NCI-H2227 treated with DMSO at 0.1 percent for 48 hours (cell line): ENCODE results near the gene ZNF652.
"Not testable (repeated sequence)": the region's sequence is repeated elsewhere in the genome, so short reads cannot be mapped to it uniquely, and the experiment has no call there.

Experiments used
- DNase-seq: peaks from one replicate; lab custom pipeline; 2025; lab: John Stamatoyannopoulos, UW

The ZNF652 gene

GRCh38 chr17:49386373-49386772, 24.3 kb upstream of the ZNF652 start:
- no peak for DNase-seq

GRCh38 chr17:49384951-49385350, 22.9 kb upstream of the ZNF652 start:
- no peak for DNase-seq

- DNase-seq = no peak
Observed at GRCh38 chr17:49383060-49383459, 21.0 kb upstream of the ZNF652 start.

DNA sequence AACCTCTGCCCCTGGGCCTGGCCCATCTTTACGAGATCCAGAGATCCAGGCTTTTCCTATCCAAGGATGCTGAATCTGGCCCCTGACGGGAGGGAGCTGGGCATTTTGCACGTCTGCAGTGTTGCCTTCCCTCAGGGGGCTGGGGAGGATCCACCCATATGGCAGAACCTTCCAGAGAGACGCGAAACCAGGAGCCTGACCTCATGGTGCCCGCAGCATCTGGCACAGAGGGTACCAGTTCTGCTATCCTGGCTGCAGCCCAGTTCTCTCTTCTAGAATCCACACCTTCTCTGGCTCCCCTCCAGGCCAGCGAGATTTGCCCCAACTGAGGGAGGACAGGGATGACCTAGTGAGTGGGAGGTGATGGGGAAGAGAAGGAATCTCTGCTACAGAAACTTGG, 20.5 kb upstream of the ZNF652 start:
- no peak for DNase-seq

- DNase-seq = no peak
Observed at GRCh38 chr17:49381793-49382192, 19.7 kb upstream of the ZNF652 start.

DNA sequence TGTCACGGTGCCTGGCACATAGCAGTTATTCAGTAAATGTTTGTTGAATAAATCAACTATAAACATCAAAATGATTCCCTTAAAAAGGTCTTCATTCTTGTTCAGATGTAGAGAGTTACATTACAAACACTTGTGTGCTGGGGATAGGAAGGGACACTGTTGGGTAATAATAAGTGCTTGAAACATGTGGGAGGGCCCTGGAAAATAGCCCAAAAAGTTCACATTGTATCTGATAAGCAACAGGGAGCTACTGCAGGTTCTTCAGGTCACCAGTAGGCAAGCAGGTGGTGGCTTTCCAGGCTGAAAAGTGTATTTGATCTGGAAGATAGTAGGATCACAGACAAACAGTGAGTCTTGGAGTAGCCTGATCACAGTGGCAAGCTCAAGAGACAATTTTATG, 19.0 kb upstream of the ZNF652 start:
- no peak for DNase-seq

DNA sequence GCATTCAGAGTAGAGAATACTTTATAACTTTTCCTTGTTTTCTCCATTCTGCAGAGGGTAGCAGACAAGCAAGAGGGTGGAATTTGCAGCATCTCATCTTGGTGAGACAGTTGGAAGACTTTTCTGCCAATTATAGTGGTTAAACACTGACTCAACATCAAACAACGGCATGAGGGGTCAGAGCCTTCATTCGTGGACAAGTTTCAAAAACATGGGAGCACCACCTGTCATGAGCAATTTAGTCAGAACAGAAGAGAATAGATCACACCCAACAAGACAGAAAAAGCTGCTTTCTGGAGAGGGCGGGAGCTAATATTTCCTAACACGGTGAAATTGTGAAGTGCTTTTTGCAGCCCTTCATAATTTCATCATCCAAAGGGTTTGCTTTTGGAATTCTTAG, 17.9 kb upstream of the ZNF652 start:
- DNase-seq = no peak

DNA sequence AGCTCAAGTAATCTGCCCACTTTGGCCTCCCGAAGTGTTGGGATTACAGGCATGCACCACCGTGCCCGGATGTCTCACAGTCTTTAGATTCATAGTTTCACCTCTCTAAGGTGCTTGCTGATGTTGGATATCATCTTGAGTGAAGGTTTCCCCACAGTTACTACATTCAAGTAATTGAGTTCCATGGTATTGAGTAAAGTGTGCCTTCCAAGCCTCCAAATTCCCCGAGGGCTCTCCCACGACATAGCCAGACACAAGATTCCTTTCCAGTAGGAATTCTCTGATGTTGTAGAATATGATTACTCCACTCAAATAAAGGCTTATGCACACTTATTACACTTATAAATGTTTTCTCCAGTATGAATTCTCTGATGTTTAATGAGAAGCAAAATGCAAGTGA, 16.3 kb upstream of the ZNF652 start:
- DNase-seq = no peak

DNA sequence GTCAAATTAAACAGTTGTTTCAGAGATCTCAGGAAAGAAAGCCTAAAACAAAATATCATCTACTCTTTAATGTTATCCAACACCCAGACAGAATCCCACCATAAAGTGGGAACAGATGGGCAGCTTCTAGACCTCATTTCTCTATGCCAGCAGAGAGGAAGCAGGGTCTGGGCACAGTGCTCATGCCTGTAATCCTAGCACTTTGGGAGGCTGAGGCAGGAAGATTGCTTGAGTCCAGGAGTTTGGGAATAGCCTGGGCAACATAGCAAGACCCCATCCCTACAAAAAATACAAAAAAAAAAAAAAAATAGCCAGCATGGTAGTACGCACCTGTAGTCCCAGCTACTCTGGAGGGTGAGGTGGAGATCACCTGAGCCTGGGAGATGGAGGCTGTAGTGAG, 13.5 kb upstream of the ZNF652 start:
- no peak for DNase-seq

GRCh38 chr17:49373115-49373514, 11.1 kb upstream of the ZNF652 start:
- no peak for DNase-seq

GRCh38 chr17:49372425-49372824, 10.4 kb upstream of the ZNF652 start:
- no peak for DNase-seq

DNA sequence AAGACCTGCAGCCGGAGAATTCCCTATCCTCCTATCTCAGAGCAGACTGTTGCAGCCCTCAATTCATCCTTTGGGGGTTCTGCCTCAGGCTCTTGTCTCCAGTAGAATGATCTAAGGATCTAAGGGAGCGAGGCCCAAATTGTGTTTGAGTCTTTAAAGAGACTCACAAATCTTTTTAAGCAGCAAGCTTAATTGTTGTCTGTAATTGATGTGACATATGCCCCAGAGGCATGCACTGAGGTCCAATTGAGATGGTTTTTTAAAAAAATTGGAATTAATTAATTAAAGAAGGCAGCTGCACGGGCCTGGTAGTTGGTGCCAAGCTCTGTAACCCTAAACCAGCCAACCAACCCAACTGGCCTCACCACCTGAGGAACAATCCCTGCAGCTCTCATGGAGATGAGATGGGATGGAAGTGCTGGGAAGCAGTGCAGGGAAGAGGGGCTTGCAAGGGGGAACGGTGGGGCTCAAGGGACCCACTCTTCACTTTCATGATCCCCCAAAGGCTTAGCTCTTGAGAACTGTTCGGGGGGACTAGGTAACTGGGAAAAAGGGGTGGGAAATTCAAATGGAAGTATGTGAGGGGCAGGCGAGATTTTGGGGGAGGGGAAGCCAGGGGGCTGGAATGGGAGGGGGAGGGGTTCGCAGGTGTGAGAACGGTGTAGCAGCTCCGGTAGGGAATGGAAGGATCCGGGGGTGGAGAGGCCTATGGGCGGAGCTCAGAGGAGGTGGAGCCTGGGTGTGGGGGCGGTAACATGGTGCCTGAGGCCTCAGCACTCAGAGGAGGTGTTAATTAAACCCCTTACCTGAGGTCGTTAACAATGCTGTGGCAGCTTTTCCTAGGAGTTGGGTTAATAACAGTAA, 9.2 kb upstream of the ZNF652 start:
- no peak for DNase-seq

DNA sequence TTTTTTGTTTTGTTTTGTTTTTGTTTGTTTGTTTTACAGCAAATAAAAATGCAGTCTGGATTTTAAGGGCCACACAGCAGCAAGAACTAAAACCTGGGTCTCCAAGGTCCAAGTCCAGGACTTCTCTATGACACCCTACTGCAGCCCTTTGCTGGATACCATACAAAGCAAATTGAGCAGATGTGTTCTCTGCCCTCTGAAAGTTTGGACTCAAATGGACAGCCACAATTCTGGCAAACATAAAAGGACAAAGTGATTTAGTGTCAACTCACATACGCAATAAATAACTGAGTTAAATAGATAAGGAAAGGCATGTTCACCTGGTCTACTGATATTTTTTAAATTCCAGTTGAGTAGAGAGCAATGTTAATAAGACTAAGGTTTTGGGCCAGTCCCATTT, 7.7 kb upstream of the ZNF652 start:
- no peak for DNase-seq

- no peak for DNase-seq
Observed at GRCh38 chr17:49369089-49369488, 7.0 kb upstream of the ZNF652 start.

- no peak for DNase-seq
Observed at GRCh38 chr17:49365667-49366066, 3.6 kb upstream of the ZNF652 start.

GRCh38 chr17:49365126-49365525, 3.1 kb upstream of the ZNF652 start:
- DNase-seq = not testable (repeated sequence)

GRCh38 chr17:49364119-49364518, 2.1 kb upstream of the ZNF652 start:
- DNase-seq = no peak

DNA sequence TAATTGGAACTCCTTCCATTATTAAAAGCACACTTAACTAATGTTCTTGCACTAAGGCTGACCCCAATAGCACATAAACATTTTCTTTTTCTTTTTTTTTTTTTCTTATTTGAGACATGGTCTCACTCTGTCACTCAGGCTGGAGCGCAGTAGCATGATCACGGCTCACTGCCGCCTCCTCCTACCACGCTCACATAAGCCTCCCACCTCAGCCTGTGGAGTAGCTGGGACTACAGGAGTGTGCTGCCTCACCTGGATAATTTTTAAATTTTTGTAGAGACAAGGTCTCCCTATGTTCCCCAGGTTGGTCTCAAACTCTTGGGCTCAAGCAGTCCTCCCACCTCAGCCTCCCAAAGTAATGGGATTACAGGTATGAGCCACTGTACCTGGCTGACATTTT, 1.2 kb upstream of the ZNF652 start:
- no peak for DNase-seq

GRCh38 chr17:49362723-49363117, 670 bp upstream of the ZNF652 start:
- DNase-seq = no peak

GRCh38 chr17:49361129-49361901, 735 bp downstream of the ZNF652 start:
- DNase-seq = peak; percentile 44

GRCh38 chr17:49360796-49361128, 1.3 kb downstream of the ZNF652 start:
- no peak for DNase-seq

GRCh38 chr17:49359990-49360795, 1.9 kb downstream of the ZNF652 start:
- no peak for DNase-seq
